ENCODE measurements around the gene MPL.
"Not testable (repeated sequence)": the region's sequence is repeated elsewhere in the genome, so short reads cannot be mapped to it uniquely, and the experiment has no call there.

The MPL gene

GRCh38 chr1:43354936-43355335 lies 17.3 kb downstream of the MPL start:
- no peak for DNase-seq (ENCODE audit: low read depth, low spot score)

GRCh38 chr1:43357251-43357650 lies 19.6 kb downstream of the MPL start:
- no peak for DNase-seq (ENCODE audit: low read depth, low spot score)

DNA sequence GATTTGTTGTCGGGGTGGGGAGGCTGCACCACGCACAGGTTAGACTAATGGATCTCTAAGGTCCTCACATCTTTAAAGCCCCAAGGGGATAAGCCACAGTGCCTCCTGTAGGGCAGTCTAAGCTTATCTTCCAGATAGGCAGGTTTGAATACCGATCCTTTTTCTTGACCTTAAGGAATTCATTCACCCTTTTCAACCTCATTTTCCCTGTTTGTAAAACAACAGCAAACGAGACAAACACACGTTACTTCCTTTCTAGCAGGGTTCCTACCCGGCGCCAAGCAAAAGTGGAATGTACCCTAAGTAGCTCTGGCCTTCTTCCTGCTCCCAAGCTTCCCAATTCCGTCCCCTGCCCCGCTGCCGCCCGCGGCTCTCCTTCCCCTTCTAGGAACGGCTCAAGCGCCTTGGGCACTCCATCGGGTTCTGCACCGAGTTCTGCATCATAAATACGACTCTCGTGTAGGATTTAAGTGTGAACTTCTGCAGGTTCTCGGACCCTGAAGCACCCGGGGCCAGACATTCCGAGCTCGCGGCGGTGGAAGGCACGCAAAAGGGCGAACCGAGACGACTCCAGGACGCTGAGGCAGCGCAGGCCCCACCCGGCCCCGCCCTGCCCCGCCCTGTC lies 20.6 kb downstream of the MPL start:
- no peak for DNase-seq (ENCODE audit: low read depth, low spot score)

DNA sequence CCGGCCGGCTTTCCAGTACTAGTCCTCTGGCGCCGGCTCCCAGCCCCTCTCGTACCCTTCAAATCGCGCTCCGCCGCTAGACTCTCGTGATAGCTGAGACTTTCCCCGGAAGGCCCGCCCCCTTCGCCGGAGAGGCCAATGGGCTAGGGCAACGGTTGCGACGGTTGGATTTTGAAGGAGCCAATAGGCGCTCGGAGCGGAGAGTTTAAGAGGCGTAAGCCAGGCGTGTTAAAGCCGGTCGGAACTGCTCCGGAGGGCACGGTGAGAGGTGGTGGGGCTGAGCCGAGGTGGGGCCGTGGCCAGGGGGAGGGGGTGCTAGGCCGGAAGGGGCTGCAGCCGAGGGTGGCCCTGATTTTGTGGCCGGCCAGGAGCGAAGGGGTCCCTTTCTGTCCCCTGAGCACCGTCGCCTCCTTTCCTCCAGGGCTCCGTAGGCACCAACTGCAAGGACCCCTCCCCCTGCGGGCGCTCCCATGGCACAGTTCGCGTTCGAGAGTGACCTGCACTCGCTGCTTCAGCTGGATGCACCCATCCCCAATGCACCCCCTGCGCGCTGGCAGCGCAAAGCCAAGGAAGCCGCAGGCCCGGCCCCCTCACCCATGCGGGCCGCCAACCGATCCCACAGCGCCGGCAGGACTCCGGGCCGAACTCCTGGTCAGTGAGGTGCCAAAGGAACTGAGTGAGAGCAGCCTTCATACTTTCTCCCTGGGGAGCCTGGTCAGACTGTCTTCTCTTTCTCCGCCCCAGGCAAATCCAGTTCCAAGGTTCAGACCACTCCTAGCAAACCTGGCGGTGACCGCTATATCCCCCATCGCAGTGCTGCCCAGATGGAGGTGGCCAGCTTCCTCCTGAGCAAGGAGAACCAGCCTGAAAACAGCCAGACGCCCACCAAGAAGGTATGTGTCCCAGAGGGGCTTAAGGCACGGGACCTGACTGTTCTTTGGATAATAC lies 21.4 kb downstream of the MPL start, which contains the start of gene CDC20:
Gene CDC20, plus strand, starts transcription at position 236 of the 948 bp plus-strand sequence. Its CDS starts 235 bp downstream, at position 471.
- peak; percentile 79 for DNase-seq (ENCODE audit: low read depth, low spot score)

DNA sequence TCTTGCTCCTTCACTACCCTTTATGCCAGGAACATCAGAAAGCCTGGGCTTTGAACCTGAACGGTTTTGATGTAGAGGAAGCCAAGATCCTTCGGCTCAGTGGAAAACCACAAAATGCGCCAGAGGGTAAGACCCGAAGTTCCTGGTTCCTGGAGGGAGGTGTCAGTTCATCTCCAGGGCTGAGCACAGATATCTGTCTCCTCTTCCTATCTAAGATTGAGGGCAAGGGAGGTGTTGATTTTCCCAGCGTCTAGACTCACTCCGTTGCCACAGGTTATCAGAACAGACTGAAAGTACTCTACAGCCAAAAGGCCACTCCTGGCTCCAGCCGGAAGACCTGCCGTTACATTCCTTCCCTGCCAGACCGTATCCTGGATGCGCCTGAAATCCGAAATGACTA lies 22.1 kb downstream of the MPL start:
- no peak for DNase-seq (ENCODE audit: low read depth, low spot score)

DNA sequence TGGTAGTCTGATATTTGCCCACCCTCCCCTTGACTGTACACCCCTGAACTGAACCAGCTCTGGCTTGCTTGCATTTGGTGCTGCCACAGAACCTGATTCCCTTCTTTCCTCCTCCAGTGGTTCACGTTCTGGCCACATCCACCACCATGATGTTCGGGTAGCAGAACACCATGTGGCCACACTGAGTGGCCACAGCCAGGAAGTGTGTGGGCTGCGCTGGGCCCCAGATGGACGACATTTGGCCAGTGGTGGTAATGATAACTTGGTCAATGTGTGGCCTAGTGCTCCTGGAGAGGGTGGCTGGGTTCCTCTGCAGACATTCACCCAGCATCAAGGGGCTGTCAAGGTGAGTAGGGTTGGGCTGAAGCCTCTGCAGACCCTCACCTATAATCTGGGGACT lies 23.0 kb downstream of the MPL start:
- DNase-seq (ENCODE audit: low read depth, low spot score): no peak

GRCh38 chr1:43363283-43363934 lies 25.8 kb downstream of the MPL start:
- no peak for DNase-seq (ENCODE audit: low read depth, low spot score)

- DNase-seq (ENCODE audit: low read depth, low spot score): no peak
Measured at GRCh38 chr1:43363935-43364525, 26.4 kb downstream of the MPL start.

- no peak for DNase-seq (ENCODE audit: low read depth, low spot score)
Measured at GRCh38 chr1:43365678-43366077, 28.1 kb downstream of the MPL start.

GRCh38 chr1:43366179-43366578 lies 28.6 kb downstream of the MPL start:
- DNase-seq (ENCODE audit: low read depth, low spot score): no peak

DNA sequence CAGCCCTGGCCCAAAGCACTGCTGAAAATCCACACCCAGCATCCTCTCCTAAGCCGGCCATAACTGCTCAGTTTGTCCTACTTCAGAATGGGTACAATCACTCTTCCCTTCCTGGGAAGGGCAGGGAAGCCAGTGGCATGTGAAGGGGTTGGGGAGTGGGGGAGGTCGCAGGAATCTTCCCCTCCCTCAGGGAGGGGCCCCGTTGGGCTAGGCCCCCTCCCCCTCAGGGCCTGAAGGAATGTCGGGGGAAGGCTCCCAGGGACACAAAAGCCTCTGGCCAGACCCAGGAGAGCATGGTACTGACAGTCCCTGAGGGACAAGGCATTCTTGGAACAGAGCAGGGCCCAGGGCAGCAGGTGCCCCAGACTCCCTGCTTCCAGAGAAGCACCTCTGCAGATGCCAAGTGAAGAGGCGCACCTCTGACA lies 29.0 kb downstream of the MPL start:
- no peak for DNase-seq (ENCODE audit: low read depth, low spot score)

DNA sequence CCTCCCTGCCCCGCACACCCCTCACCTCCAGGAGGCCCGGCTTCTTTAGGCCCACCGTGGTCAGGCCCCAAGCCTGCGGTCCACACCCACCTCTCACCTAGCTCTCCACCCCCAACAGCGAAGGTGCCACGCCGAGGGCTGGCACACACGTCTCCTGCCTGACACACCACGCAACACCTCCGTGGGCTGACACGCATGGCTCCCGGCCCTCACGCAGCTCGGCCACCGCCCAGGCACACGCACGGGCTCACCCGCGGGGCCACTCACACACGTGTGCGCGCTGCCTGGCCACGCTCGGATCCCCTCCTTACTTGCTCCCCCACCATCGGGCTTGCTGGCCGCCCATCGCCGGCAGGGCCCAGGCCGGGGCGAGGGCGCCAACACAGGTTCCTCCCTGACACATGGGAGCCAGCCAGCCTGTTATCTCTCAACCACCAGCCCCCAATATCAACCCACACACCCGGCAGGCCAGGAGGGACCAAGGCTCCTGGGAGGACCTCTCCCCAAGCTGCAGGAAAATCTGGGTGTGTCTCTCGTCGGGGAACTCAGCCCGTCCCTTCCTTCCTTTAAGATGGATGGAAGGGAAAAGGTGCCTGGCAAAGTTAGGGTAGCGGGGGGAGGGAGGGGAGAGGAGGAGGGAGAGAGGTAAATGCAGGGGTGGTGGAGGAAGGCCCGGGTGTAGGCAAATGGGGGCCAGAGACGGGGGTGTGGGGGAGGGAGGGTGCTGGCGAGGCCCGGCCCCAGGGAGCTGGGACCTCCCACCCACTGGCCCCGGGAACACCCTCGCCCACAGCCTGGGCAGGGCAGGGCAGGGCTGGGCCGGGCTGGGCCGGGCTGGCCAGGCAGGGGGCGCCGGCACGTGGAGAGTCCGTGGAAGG lies 29.6 kb downstream of the MPL start:
- no peak for DNase-seq (ENCODE audit: low read depth, low spot score)

GRCh38 chr1:43367904-43368645 lies 30.5 kb downstream of the MPL start, which contains the start of gene ELOVL1:
TSS of gene ELOVL1 (minus strand) at chr1:43368011. CDS start at chr1:43365609, 2,402 bp downstream.
- DNase-seq (ENCODE audit: low read depth, low spot score): peak; percentile 59

- DNase-seq (ENCODE audit: low read depth, low spot score): no peak
Measured at GRCh38 chr1:43368646-43369020, 31.0 kb downstream of the MPL start.

- DNase-seq (ENCODE audit: low read depth, low spot score): not testable (repeated sequence)
Measured at GRCh38 chr1:43369779-43370178, 32.2 kb downstream of the MPL start.

DNA sequence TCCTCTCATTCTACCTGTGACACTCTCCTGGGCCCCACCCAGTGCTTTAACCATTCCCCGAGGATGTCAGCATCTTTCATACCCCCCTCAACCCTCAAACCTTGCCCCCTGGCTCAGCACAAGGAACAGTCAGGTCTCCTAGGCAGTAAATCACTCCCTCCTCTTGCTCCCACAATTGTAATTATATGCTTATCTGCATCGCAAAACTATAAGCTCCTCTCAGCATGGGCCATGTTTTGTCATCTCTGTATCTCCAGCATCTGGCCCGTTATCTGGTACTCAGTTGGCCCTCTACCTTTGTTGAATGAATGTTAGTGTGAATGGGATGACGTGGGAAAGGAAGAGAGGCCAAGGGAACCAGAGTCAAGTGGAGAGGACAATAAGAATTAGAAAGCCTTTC lies 32.9 kb downstream of the MPL start:
- no peak for DNase-seq (ENCODE audit: low read depth, low spot score)

- no peak for DNase-seq (ENCODE audit: low read depth, low spot score)
Measured at GRCh38 chr1:43372172-43372571, 34.6 kb downstream of the MPL start.

DNA sequence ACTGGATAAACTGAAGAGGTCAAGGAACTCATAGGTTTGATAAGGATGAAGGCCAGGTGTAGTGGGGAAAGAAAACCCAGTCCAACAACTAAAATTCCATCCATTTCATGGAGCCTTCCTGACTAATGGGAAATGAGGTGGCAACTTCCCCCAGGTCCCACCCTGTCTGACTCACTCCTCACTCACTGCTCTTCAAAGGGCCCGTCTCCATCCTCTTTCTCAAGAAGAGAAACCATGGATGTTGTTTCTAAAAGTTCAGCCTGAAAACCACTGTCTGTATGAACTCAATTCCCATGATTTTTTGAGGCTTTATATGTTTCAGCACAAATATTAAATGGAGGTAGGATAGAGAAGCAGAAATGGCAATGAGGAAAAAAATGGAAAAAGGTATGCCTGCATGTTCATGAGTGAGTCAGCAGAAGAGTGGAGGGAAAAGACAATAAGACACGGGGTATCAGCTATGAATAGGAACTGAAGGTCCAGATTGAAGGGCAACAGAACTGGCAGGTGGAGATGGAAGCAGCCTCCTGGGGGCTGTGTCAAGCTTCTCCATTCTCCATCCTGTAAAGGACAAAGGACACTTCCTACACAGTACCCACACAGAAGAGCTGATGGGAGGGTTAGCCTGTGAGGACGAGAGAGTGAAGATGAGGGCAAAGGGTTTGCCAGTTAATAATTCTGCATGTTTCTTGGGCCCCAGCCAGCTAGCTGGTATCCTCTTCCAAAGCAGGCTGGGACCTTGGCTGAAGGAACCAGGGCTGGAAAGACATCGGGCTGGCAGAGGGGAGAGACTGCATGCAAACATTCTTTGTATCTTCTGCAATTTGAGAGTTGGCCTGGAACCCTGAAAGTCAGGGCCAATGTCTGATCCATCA lies 35.7 kb downstream of the MPL start:
- DNase-seq (ENCODE audit: low read depth, low spot score): no peak

DNA sequence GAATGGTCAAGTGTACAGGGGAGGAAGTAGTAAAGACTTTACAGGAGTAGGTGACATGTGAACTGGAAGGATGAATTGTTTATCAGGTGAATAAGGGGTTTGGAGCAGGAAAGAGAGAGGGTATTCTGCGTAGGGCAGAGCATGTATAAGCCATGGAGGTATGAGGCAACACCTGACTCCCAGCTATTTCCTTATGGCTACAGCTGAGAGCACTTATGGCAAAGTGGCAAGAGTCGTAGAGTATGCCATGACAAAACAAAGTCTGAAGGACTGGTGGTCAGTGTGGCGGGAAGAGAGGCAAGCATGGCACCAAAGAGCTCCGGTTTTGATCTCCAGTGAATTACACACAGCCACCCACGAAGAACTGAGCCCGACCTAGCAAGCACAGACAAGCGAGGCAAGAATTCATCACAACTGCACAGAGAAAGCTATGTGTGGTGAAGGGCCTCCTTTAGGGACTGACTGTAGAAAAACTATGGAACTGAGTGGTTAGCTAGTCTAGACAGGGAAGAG lies 39.2 kb downstream of the MPL start:
- DNase-seq (ENCODE audit: low read depth, low spot score): no peak

All from brain pericyte (primary cell).